Upper lobe of left lung (tissue), 4 donors: ENCODE measurements around the gene DSCAM.

Experiments used
- CTCF ChIP-seq, 6 experiments: fragments of 450-650 bp in 4 of 6; fragments of 200-600 bp in 2 of 6; sonication (generic) in 2 of 6; IDR thresholded peaks; one replicate each; pipeline ENCODE4 v1.5.1; 2016 to 2019; ENCODE audit warnings: antibody characterized with exemption in 6 of 6
- EP300 ChIP-seq, 4 donors: sonication (generic); formaldehyde crosslinking; IDR thresholded peaks; one replicate each; pipeline ENCODE4 v1.5.1; 2017; ENCODE audit warnings: antibody characterized with exemption in 4 of 4, control low read depth in 2 of 4
- POLR2A ChIP-seq, 4 donors: fragments of 450-650 bp; IDR thresholded peaks; one replicate each; pipeline ENCODE4 v1.5.1; 2016 to 2017; ENCODE audit warnings: antibody characterized with exemption in 4 of 4, mild to moderate bottlenecking in 2 of 4
- POLR2AphosphoS5 ChIP-seq, 2 donors: sonication (generic); formaldehyde crosslinking; IDR thresholded peaks; one replicate each; pipeline ENCODE4 v1.5.1; 2017; ENCODE audit warnings: antibody characterized with exemption in 2 of 2

DNA sequence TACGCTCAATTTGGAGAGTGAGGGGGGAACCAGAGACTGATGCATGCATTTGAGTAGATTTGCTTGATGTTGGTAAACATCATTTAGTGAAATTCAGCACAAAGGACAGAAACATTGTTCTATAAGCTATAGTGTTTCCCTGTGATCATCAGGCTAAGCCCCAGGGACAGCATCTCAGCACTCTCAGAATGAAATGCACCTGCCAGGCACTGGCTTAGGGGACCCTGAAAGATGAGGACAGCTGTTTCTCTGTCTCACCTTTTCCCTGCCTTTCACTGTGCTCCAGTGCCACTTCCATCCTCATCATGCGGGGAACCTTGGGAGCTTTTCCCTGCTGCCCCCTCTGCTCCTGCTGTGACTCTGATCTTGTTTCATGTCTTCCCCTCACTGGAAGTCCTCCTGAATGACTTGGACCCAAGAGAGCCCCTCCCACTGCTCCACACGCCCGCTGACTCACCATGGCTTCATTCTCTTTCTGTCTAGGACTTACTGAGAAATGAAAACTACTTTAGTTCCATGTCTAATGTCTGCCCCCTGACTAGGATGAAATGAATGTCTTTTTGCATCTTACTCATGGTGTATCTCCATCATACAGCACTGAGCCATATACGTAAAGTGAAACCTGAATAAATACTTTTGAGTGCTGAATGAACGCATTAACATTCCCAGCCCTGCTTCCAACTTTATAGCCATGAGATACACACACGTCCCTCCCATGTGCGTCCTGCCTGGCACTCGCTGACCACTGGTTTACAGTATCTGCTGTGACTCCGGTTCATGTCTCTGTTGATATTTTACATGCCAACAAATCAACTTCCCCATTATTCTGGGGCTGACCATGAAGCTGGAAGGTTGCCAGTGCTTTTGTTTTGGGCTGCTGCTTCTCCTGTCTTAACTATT lies 797.7 kb downstream of the DSCAM start:
- TF ChIP-seq CTCF (IDR thresholded peaks at IDR 0.05) (no peak), EP300 (IDR thresholded peaks at IDR 0.05) (no peak), POLR2AphosphoS5 (IDR thresholded peaks at IDR 0.05) (no peak), POLR2A (IDR thresholded peaks at IDR 0.05) (no peak)
